Endothelial cell of umbilical vein (primary cell): ENCODE results near the gene DCUN1D2. TPM values are rescaled to one million over a fixed set of nuclear protein-coding genes. Genes with fewer than 3 reads are reported as not detected.
"Not testable (repeated sequence)": the region's sequence is repeated elsewhere in the genome, so short reads cannot be mapped to it uniquely, and the experiment has no call there.

Experiments used
- BruUV-seq: library from RNA; stranded (reverse); fragments of 400-500 nt; replicated peaks from 2 replicates; lab custom pipeline; 2021; lab: Mats Ljungman, UMichigan
- CTCF ChIA-PET: fragments of 300-600, 350-600 bp; sonication (Branson Sonifier 250); formaldehyde crosslinking; loops from one replicate; lab custom pipeline; 2021; ENCODE audit warnings: antibody characterized with exemption, inconsistent platforms; lab: Charles Lee
- POLR2A ChIA-PET: fragments of 300-600, 350-600 bp; sonication (Branson Sonifier 250); formaldehyde crosslinking; loops from one replicate; lab custom pipeline; 2021; ENCODE audit warnings: antibody characterized with exemption, inconsistent platforms; lab: Charles Lee
- DNase-seq: peaks from one replicate; pipeline ENCODE4 v3.0.0-alpha.2; 2011; ENCODE audit warnings: low read depth, low spot score
- FAIRE-seq: peaks from 2 replicates; lab custom pipeline; 2011; peaks lifted over from hg19 to GRCh38; lab: Jason Lieb, UNC
- H2AFZ ChIP-seq: 2 replicates; pipeline ENCODE4 v1.6.0; 2012; ENCODE audit warnings: low read depth, low read length, control low read depth, inconsistent platforms
- H3K27ac ChIP-seq: 2 replicates; pipeline ENCODE4 v1.5.1; 2011; ENCODE audit warnings: low read depth, mild to moderate bottlenecking, control low read depth, low read length, moderate library complexity; ENCODE audit not compliant: insufficient read depth
- H3K27me3 ChIP-seq, 2 experiments: 2 replicates each; pipeline versions ENCODE4 v1.6.0 to v1.6.1; 2011; ENCODE audit warnings: low read length in 2 of 2, mixed read lengths in 1 of 2; ENCODE audit not compliant: control insufficient read depth in 2 of 2, insufficient read depth in 2 of 2
- H3K36me3 ChIP-seq, 2 experiments: 2 replicates in 1 of 2; 3 replicates in 1 of 2; pipeline ENCODE4 v1.5.1; 2011; ENCODE audit warnings: low read length in 2 of 2, mild to moderate bottlenecking in 1 of 2, moderate library complexity in 1 of 2; ENCODE audit not compliant: control insufficient read depth in 2 of 2, insufficient read depth in 2 of 2; ENCODE audit errors: extremely low read depth in 1 of 2
- H3K4me1 ChIP-seq: 3 replicates; pipeline ENCODE4 v1.5.1; 2011; ENCODE audit warnings: mild to moderate bottlenecking, low read length; ENCODE audit not compliant: control insufficient read depth, insufficient read depth; ENCODE audit errors: extremely low read depth
- H3K4me2 ChIP-seq: 2 replicates; pipeline ENCODE4 v1.6.1; 2011; ENCODE audit warnings: low read length, control low read depth, mixed read lengths; ENCODE audit not compliant: insufficient read depth
- H3K4me3 ChIP-seq, 3 experiments: fragments of 200-600 bp in 1 of 3; sonication (generic), shearing (Covaris generic) in 1 of 3; replicated peaks in 1 of 3; 2 replicates each; pipeline ENCODE4 v1.5.1; 2011 to 2016; ENCODE audit warnings: control low read depth in 3 of 3, low read length in 3 of 3, mild to moderate bottlenecking in 2 of 3, inconsistent platforms in 1 of 3, low read depth in 1 of 3, moderate library complexity in 1 of 3; ENCODE audit not compliant: insufficient read depth in 1 of 3
- H3K79me2 ChIP-seq: 2 replicates; pipeline ENCODE4 v1.6.0; 2012; ENCODE audit warnings: low read length, inconsistent platforms; ENCODE audit not compliant: control insufficient read depth, insufficient read depth
- H3K9ac ChIP-seq: replicated peaks from 2 replicates; pipeline ENCODE3; 2011; ENCODE audit warnings: low read length, control low read depth; ENCODE audit not compliant: insufficient read depth; ENCODE audit errors: extremely low read depth
- H3K9me1 ChIP-seq: replicated peaks from 3 replicates; pipeline ENCODE4 v1.6.0; 2011; ENCODE audit warnings: mild to moderate bottlenecking, low read length; ENCODE audit not compliant: control insufficient read depth, insufficient read depth; ENCODE audit errors: extremely low read depth
- H3K9me3 ChIP-seq: replicated peaks from 2 replicates; pipeline ENCODE4 v1.5.1; 2012; ENCODE audit warnings: low read length, inconsistent platforms; ENCODE audit not compliant: control insufficient read depth, insufficient read depth
- H4K20me1 ChIP-seq: replicated peaks from 2 replicates; pipeline ENCODE3; 2011; ENCODE audit warnings: mild to moderate bottlenecking, low read length; ENCODE audit not compliant: control insufficient read depth, insufficient read depth; ENCODE audit errors: extremely low read depth
- EZH2 ChIP-seq: IDR thresholded peaks from 2 replicates; pipeline ENCODE4 v1.6.1; 2012; ENCODE audit warnings: borderline replicate concordance, low read depth, mild to moderate bottlenecking, moderate library complexity, low read length, inconsistent platforms; ENCODE audit not compliant: severe bottlenecking
- FOS ChIP-seq: IDR thresholded peaks from 2 replicates; pipeline ENCODE4 v1.6.1; 2011; ENCODE audit warnings: mild to moderate bottlenecking, low read length, moderate library complexity, borderline replicate concordance; ENCODE audit not compliant: insufficient read depth
- GATA2 ChIP-seq: IDR thresholded peaks from 2 replicates; pipeline ENCODE4 v1.7.0; 2011; ENCODE audit warnings: low read depth, mild to moderate bottlenecking, moderate library complexity, mixed read lengths, low read length; ENCODE audit not compliant: insufficient read length, insufficient read depth
- JUN ChIP-seq: IDR thresholded peaks from 2 replicates; pipeline ENCODE4 v1.6.1; 2011; ENCODE audit warnings: borderline replicate concordance, low read depth; ENCODE audit not compliant: insufficient read length, insufficient read depth
- MYC ChIP-seq: IDR thresholded peaks from one replicate; pipeline ENCODE4 v1.6.1; 2011; ENCODE audit warnings: mild to moderate bottlenecking, low read depth, low read length
- POLR2A ChIP-seq: IDR thresholded peaks from 2 replicates; pipeline ENCODE4 v1.6.1; 2012; ENCODE audit warnings: low read depth, mild to moderate bottlenecking, control low read depth, low read length
- POLR2AphosphoS5 ChIP-seq: IDR thresholded peaks from 2 replicates; pipeline ENCODE4 v1.6.1; 2012; ENCODE audit warnings: low read depth, mild to moderate bottlenecking, control low read depth, low read length, moderate library complexity; ENCODE audit not compliant: insufficient read depth
- dilution Hi-C: fragments of 300-500 bp; cut with MboI; formaldehyde crosslinking; loops from one replicate; pipeline ENCODE4 v1.15.0; 2019; ENCODE audit warnings: low sequenced_read_pairs; ENCODE audit not compliant: extremely low pct_ligation_motif_present
- intact Hi-C: fragments of 100-400 bp; cut with micrococcal nuclease; formaldehyde crosslinking; loops from one replicate; pipeline ENCODE4 v1.10.0; 2022
- polyA plus RNA-seq, 4 experiments: library from polyadenylated mRNA; depleted of rRNA in 3 of 4; stranded (reverse) in 3 of 4; unstranded in 1 of 4; fragments of >200 nt; gene quantifications; 2 replicates each; pipeline versions ENCODE4 v1.2.1 to v1.2.3, GENCODE V29; 2011 to 2012; ENCODE audit warnings: missing spikeins in 1 of 4
- total RNA-seq: library from RNA; stranded (reverse); gene quantifications from 2 replicates; pipeline ENCODE4 v1.2.3, GENCODE V29; 2021
- TF ChIP-seq, protein P1 (sequence below), 2 donors: IDR thresholded peaks; 1 replicate in 1 of 2; 2 replicates in 1 of 2; pipeline ENCODE4 v1.5.1; 2011; ENCODE audit warnings: low read length in 2 of 2, mild to moderate bottlenecking in 2 of 2, moderate library complexity in 2 of 2, control low read depth in 1 of 2, inconsistent platforms in 1 of 2, low read depth in 1 of 2; ENCODE audit not compliant: insufficient read depth in 1 of 2; ENCODE audit errors: extremely low read depth in 1 of 2
- TF ChIP-seq, protein P2 (sequence below): IDR thresholded peaks from 2 replicates; pipeline ENCODE4 v1.6.1; 2011; ENCODE audit not compliant: insufficient read depth, insufficient read length

DCUN1D2 gene
- total and polyA plus RNA-seq, 2 donors (not counting 3 experiments of a cell fraction or from before 2014, with no cell fraction given) = 10.5 to 24.9 TPM

DNA sequence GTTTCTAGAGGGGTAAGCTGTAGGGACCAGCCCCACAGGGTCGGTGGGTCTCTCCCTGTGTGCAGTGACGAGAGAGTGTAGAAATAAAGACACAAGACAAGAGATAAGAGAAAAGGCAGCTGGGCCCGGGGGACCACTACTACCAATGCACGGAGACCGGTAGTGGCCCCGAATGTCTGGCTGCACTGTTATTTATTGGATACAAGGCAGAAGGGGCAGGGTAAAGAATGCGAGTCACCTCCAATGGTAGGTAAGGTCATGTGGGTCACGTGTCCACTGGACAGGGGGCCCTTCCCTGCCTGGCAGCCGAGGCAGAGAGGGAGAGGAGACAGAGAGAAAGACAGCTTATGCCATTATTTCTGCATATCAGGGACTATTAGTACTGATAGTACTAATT lies 40.2 kb downstream of the DCUN1D2 start:
- H3K36me3 ChIP-seq, BruUV-seq, intact Hi-C loops, H3K27me3 ChIP-seq, POLR2A ChIA-PET, H4K20me1 ChIP-seq, H3K4me3 ChIP-seq, H2AFZ ChIP-seq, H3K9me3 ChIP-seq, H3K4me1 ChIP-seq, H3K4me2 ChIP-seq, H3K27ac ChIP-seq, H3K9ac ChIP-seq, H3K79me2 ChIP-seq, dilution Hi-C loops, H3K9me1 ChIP-seq, DNase-seq, FAIRE-seq: not testable (repeated sequence)
- CTCF ChIA-PET = interaction anchor here (2.3 kb wide), 1 partner anchor 508 kb away, joined by 7 read pairs; no protein-coding TSS in a partner anchor

DNA sequence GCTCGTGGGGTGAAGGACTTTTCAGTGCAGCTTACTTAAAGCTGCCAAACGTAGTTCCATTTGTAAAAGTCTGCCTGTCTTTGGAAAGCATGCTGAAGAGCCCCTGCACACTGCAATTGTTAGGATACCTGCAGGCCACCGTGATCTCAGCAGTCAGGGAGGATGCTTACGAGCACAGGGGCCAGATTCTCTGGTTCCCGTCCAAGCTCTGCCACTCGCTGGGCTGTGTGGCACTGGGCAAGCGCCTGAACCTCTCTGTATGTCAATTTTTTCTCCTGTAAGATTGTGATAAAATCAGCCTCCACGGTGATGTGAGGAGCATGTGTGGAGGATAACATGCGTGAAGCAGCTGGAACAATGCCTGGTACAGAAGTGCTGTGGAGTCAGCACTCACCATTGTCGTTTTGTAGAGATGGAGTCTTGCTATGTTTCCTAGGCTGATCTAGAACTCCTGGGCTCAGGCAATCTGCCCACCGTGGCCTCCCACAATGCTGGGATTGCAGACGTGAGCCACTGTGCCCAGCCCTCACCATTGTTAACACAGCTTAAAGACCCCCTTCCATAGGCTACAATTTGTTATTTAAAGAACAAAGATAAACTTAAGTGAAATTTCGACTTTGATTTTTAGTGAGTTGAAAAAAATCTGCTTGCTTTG lies 40.7 kb downstream of the DCUN1D2 start:
- TF ChIP-seq JUN (no peak), EZH2 (no peak), POLR2AphosphoS5 (no peak), MYC (no peak), FOS (no peak), GATA2 (no peak), POLR2A (no peak)
- TF ChIP-seq, protein P1, sequence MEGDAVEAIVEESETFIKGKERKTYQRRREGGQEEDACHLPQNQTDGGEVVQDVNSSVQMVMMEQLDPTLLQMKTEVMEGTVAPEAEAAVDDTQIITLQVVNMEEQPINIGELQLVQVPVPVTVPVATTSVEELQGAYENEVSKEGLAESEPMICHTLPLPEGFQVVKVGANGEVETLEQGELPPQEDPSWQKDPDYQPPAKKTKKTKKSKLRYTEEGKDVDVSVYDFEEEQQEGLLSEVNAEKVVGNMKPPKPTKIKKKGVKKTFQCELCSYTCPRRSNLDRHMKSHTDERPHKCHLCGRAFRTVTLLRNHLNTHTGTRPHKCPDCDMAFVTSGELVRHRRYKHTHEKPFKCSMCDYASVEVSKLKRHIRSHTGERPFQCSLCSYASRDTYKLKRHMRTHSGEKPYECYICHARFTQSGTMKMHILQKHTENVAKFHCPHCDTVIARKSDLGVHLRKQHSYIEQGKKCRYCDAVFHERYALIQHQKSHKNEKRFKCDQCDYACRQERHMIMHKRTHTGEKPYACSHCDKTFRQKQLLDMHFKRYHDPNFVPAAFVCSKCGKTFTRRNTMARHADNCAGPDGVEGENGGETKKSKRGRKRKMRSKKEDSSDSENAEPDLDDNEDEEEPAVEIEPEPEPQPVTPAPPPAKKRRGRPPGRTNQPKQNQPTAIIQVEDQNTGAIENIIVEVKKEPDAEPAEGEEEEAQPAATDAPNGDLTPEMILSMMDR (IDR thresholded peaks at IDR 0.05; ENCODE audit: extremely low read depth in 1 of 2, insufficient read depth in 1 of 2, low read depth in 1 of 2, low read length in 2 of 2) = no peak
- TF ChIP-seq, protein P2, sequence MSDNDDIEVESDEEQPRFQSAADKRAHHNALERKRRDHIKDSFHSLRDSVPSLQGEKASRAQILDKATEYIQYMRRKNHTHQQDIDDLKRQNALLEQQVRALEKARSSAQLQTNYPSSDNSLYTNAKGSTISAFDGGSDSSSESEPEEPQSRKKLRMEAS = no peak
- Histone ChIP-seq H3K27ac (peak overlapping the region; percentile 16), H3K4me1 (peaks cover 4% of the 10 kb centered on the region), H2AFZ (peak overlapping the region; percentile 76), H3K79me2 (no peaks in the 10 kb centered on the region), H3K4me2 (peak overlapping the region; percentile 46), H3K9me1 (no peaks in the 10 kb centered on the region), H3K4me3 (peak overlapping the region in 2 of 3 experiments; percentile 7 to 37), H3K9ac (no peak overlapping the region), H3K9me3 (no peaks in the 10 kb centered on the region), H4K20me1 (no peaks in the 10 kb centered on the region), H3K36me3 (no peaks in the 10 kb centered on the region), H3K27me3 (no peaks in the 10 kb centered on the region)
- intact Hi-C loops (no loop called here), dilution Hi-C loops (no loop called here)
- no peak for DNase-seq
- FAIRE-seq = no peak
- ChIA-PET CTCF (interaction anchor here (2.3 kb wide), 1 partner anchor 507 kb away, joined by 7 read pairs; no protein-coding TSS in a partner anchor), POLR2A (no interaction called here)
- BruUV-seq = TSS peak; percentile 49
